ENCODE data around the gene ZBTB16.

- no peak for TF ChIP-seq CTCF (IDR thresholded peaks at IDR 0.05; ENCODE audit: low read depth, low read length)
- TF ChIP-seq POLR2A (IDR thresholded peaks at IDR 0.05; ENCODE audit: extremely low read depth, insufficient read length), result no peak
Observed at GRCh38 chr11:114134870-114135269, 75.4 kb downstream of the ZBTB16 start.

Measured in NB4 (cell line).